ENCODE results near the gene VWF.

VWF gene

DNA sequence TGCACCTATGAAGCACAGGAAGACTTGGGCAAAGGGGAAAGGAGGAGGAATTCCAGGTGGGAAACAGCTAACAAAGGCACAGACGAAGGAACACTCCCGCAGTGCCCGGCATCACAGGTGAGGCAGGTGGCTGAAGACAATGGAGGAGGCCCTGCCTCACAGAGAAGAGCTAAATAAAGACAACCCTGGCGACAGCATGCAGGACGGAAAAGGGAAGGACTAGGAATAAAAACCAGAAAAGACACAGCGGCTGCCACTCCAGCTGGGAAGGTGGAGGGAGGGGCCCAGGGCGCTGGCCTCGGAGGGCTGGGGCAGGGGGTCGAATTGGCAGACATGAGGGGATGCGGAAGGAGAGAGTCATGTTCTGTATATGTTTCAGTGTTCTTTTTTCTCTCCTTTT, 136.4 kb downstream of the VWF start:
- DNase-seq = no peak

DNA sequence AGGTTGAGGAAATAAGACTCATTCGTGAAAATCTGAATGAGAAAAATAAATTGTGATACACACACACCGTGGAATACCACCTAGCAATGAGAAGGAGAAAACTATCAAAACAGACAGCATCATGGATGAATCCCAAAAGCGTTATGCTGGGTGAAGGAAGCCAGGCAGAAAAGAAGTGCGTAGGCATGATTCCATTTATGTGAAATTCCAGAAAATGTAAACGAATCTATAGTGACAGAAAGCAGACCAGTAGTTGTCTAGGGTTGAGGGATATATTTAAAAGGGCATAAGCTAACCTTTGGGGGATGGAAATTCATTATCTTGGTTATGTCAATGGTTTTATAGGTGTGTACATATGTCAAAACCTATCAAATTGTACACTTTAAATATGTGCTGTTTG, 136.9 kb downstream of the VWF start:
- DNase-seq = no peak

DNA sequence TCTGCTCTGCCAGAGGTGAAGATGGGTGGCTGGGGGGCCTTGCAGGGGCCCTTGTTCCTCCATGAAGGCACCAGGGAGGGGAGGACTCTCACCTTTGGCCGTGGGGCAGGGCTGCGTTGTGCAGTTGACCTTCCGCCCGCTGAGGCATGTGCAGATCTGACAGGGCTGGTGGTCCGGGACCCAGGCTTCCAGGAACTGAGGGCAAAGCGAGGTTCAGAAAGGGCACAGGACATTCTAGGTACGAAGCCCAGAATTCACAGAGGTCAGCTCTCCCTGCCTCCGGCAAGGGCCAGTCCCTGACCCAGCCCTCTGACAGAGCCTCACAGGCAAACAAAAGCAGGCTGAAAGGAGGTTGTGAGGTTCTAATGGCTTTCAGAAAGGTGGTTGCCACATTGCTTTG, 139.0 kb downstream of the VWF start:
- DNase-seq = no peak

DNA sequence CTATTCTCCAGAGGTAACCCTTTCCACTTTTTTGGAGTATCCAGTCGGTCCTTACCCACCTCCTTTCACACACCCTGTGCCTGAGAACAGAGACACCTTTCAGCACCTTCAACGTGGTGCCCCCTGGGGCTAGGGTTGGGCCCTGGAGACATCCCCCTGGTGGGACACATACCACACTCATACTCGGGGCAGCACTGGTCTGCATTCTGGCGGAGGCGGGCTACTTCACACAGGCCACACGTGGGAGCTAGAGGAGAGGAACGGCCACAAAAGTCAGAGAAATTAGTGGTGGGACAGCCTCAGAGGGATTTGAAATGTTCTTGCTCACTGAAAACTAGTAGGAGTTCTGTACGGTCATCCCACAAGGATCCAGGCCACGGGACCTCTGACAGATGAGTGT, 139.6 kb downstream of the VWF start:
- DNase-seq = no peak

DNA sequence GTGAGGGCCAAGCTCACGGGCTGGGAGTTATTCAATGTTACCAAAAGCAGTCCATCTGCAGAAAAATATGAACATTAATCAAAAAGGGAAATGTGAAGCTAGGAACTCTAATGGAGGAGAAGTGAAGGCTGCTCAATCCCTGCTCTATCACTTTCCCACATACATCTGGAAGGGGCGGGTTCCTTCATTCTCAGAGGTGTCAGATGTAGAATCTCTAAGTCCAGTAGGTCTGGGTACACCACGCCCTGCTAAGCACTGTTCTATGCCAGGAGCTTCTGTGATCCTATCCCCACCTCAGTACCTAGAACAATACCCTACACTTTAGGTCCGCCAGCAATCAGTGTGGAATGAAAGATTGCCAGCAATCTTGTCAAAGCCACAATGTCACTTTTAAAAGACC, 142.4 kb downstream of the VWF start:
- no peak for DNase-seq

DNA sequence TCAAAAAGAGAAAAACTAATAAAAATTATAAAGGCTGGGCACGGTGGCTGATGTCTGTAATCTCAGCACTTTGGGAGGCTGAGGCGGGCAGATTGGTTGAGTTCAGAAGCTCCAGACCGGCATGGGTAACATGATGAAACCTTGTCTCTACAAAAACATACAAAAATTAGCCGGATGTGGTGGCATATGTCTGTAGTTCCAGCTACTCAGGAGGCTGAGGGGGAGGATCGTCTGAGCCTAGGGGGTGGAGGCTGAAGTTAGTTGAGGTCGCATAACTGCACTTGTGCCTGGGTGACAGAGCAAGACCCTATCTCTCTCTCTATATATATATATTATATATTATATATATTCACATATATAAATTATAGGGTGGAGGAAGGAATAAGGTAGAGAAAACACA, 146.9 kb downstream of the VWF start:
- DNase-seq = no peak

DNA sequence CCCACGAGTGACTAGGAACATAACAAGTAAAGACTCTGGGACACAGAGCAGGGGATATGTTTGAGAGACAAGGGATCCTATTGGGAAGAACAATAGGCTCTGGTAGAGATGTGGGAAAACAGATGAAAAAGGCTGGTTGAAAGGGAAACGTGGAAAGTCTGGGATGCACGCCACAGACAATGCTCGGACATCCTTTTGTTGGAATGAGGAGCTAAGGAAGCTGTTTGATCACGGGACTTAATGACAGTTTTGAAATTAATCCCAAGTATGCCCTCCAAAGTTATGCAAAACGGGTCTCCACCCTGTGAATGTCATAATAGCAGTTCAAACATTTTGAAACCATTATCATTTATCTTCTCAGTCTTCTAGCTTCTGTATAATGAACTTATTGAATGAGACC, 147.8 kb downstream of the VWF start:
- no peak for DNase-seq

DNA sequence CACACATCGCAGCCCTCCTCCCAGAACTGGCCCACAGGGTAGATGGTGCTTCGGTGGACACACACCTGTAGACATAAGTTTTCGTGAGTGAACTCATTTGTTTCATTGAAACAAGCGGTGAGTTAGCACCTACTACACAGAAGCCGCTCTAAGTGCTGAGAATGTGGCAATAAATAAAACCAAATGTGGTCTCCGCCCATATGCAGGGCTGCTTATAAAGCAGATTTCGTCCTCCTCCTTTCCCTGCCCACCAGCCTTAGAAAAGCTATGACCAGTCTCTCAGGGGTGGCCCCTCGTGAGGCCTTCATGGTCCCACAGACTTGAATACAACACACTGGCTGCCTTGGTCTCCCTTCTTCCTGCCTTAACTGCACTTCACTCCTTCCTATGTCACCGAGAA, 148.3 kb downstream of the VWF start:
- no peak for DNase-seq

DNA sequence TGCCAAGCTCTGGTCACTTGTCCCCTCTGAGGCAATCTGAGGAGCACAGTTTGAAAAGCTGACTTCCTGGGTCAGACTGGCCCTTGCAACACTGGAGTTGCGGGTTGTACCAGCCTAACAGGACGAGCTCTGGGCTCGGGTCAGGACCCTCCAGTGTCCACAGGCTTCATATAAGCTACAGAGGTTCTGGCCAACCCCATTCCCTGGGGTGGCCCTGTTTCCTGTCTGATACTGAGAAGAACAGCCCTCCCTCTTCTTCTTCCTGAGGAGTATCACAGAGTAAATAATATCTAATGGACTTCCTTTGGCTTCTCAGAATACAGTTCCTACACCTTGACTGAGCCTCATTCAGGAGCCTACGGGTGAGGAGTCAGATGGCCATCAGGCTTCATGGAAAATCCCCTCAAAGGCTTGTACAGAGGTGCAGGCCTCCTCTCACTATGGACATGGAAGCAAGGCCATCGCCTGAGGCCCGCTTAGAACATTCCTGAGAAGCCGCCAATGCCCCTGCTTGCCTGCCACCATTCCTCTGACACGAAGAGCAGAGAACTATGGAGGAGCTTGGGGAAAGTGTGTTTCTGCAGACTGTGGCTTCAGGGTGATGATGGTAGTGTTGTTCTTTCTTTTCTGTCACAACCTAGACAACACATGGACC, 150.9 kb downstream of the VWF start:
- no peak for DNase-seq

DNA sequence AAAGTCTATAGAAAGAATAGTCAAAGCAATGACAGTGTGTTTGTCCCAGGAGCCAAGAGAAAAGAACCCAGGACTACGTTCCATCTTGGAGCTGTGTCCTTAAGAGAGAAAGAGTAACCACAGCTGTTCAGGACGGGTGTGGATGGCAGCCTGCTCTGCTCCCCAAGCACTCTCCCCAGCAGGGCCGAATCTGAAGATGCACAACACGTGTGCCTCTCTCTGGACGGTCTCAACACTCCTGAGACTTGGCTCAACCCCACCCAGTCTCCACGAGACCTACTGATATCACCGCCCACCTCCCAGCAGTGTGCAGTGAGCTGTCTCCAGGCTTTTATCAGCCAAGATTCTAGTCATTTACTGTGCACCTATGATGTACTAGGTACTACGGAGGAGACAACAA, 152.1 kb downstream of the VWF start:
- DNase-seq = no peak

DNA sequence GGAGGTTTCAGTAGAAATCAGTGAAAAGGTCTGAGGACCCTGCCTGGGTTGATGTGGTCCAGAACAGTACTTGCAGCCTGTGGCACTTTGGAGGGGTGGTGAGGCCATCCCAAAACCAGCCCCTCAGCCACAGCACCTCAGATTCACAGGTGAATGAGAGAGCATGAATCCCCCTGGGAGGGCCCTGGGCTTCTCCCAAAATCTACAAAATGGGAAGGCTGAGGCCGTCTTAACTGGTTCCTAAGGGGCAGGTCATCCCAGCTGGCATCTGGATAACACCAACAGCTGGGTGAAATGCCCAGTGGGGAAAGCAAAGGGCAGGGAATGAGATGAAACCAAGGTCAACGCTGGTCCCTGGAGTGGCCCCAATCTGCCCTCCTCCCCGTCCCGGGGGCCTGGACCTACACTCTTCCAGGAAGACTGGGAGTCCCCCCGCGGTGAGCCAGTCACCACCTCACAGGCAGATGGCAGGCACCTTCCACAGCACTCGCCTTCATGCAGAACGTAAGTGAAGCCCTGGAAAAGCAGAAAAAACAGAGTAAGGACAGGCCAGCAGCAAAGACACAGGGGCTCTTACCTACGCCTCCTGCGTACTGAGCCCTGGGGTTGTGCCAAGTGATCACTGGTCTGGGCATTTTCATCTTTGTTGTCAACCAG, 153.1 kb downstream of the VWF start:
- no peak for DNase-seq

DNA sequence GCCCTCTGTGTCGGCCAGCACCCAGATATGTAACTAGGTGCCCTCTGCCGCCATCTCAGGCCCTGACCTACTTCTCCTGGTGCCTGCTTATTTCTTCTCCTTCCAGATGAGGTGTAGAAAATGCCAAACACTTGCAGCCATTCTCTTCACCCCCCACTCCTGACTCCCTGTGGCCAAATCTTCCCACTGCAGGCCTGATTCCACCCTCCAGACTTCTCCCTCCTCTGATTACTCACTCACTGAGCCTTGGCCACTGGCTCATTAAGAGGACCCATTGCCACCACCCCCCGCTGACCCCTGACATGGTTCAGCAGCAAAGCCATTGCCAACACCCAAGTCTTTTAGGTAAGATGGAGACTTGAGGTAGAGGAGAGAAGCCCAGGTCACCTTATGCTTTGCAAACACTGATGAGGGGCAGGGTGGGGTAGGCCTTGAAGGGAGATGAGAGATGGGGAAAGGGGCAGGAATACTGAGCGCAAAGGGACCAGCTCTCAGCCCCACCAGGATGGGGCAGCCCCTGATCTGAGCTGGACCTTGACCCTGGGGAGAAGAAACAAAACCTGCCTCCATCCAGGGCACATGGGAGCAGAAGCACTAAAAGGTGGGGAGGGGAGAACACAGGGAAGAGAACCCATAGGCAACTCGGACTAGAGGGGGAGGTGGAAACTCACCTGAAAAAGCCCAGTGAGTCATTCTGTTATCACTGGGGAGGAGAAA, 154.3 kb downstream of the VWF start:
- no peak for DNase-seq

DNA sequence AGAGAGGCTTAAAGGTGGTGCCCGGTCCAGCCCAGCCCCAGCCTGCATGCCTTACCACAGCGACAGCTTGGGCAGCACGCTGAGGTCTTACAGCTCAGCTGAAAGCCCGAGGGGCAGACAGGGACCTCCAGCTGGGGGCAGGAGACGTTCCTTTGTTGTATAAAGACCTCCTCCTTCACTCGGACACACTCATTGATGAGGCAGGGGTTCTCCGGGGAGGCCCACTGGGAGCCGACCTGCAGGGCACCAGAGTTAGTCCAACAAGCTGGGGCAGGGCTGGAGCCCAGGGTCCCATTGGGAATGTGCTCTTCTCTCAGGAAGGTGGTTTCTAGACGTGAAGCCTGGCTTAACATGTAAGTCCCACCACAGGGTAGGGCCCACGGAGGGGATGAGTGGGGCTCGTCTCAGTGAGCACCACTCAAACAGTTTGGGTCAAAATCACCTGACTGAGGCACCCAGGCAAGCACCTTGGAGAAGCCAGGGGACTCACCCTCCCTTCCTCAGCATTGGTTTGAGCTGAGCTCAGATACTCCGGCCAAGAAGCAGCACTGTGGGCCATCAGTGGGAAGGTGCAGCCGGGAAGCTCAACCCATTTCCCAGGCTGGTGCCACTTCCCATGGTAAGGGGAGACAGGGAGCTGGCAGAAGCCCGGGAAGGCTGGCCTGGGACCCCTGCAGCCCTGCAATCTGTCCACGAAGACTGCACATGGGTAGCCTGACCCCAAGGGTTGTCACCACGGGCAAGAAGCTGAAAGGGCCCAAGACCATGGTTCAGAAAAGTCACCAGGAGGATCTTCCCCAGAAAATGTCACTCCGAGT, 155.1 kb downstream of the VWF start:
- DNase-seq = no peak

DNA sequence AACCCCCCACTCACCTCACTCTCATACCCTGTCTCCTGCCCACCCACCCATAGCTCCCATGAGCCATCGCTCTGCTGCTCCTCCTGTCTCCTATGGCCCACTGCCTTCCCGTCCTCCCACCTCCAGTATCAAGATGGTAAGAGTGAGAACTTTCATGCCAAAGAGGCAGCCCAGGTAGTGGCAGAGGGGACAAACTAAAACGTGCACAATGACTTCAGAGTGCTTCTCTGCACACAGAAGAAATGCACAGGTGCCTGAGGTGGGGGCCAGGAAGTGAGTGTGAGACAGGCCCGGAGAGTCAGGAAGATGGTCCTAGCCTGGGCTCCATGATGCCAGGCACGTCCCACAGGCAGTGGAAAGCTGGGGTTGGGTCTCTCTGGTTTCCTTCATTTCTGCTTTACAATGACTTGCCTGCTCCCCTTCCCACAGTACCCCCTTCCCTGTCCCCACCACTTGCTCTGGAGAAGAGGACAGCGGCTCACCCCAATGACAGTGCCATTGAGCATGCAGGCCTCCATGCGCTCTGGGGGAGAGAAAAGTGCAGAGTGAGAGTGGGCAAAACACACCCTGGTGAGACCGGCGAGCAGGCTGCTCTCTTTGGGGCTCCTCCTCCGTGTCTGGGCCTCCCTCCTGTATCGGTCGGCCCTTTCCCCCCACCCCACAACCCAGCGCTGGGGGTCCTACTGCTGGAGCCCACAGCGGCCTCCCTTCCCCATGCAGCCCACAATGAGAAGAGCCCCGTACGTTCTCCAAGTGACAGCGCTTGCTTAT, 156.6 kb downstream of the VWF start:
- DNase-seq = no peak

DNA sequence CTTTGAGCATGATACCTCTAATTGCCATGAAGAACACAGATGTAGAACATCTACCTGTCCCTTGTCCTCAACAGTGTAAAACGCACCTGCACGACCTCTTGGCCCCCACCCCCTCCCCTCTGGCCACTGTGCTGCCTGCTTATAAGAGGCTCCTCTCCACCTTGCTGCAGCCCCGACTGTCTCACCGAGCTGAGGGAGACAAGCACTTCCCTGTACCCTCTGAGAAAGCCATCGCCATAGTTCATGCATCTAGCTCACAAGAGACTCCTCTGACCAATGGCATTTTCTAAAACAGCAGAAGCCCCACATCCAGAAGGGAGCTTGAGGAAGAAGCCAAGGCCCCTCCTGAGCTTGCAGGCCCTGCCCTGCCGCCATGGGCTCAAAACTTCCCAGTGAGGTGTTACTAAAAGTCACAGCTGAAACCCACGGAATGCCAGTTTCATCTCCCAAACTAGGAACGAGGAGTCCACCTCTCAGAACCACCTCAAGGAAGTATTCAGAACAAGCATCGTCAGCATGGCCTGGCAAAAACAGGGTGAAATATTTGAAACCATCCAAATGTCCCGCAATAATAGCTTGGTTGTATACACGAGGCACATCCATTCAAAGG, 157.9 kb downstream of the VWF start:
- DNase-seq = no peak

DNA sequence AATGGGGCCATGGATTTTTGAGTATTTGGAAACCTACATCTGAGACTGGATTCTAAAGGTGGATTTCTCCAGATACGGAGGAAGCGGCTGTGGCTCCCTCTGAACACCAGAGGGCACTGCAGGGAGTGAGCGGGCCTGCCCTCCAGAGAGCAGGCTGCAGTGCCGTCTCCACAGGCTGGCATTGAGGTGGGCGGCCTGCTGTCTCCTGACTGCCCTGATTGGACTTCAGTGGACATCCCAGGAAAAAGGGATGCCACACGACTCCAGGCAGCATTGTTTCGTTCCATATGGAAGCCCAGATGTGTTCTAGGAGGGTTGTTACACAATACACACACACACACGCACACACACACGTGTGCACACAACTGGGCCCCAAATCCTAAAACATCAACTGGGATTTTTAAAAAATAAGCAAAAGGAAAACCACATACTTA, 158.5 kb downstream of the VWF start:
- DNase-seq = peak in 26 of 51 donors; percentile 2 to 59 (median 28)

DNA sequence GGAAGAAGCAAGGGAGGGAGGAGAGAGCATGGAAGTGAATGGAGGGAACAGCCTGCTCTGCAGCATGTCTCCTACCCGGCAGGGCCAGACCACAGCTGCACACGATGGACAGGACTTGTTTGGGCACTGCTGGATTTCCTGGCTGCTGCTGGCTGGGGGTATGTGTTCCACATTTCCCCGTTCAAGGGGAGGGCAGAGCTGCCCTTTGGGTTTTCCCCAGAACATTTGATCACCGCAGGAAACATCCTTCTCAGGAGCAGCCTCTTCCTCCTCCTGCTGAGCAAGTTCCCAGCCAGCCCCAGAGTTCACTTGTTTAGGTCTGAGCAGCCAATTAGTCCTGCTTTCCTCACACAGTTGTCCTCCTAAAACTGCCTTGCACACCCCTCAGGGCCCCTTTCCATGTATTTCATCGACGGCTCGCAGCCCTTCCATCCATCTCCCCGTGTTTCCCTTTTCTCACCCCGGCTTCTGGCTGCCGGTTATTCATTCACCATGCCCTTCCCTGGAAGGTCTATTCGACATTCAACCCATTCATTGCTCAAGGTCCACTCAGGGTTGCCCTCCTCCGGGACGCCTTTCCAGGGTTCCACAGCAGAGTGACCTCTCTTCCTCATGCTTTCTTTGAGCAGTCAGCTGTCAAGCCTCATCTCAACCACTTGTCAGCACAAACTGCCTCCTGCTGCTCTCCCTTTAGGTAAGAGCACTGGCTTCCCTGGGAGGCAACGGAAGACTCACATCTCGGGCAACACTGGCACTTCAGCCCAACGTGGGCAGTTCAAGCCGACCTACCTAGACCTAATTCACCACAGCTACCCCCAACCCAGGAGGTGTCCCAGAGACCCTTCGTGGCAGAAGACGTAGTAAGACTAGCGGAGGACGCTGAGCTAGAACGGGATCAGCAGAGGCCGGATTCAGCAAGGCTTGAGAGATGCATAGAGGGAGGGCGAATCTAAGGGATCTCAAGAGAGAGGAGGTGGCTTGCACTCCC, 159.3 kb downstream of the VWF start:
- DNase-seq = no peak

DNA sequence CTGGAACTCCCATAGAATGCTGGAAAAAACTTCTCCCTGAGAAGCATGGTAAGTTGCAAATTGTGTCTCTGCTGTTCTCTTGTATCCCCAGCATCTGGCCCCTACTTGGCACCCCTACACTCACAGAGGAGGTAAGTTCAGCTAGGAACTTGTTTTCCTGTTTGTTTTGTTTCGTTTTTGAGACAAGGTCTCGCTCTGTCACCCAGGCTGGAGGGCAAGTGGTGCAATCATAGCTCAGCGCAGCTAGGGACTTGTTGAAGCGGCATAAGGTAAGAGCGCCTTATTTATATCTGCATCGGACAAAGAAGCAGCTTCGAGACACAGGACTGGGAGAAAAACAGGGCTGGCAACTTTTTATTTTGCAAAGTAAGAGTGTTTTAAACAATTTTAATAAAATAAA, 161.0 kb downstream of the VWF start:
- no peak for DNase-seq

DNA sequence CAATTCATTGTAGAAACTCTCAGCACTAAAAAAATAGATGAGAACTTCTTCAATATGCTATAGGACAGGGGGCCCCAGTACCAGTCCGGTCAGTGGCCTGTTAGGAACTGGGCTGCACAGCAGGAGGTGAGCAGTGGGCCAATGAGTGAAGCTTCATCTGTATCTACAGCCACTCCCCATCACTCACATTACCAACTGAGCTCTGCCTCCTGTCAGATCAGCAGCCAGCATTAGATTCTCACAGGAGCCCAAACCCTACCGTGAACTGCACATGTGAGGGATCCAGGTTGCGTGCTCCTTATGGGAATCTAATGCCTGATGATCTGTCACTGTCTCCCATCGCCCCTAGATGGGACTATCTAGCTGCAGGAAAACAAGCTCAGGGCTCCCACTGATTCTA, 163.7 kb downstream of the VWF start:
- DNase-seq = no peak

DNA sequence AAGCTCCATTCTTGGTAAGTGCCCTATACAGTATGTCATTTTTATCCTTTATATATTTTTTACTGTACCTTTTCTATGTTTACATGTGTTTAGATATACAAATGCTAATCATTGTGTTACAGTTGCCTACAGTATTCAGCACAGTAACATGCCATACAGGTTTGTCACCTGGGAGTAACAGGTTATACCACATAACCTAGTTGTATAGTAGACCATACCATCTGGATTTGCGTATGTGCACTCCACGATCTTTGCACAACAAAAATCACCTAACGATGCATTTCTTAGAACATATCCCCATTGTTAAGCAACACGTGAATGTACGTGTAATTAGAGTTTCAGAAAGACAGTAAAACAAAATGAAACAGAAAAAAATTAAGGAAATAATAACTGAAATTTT, 167.5 kb downstream of the VWF start:
- DNase-seq = no peak

All from hypothalamus (tissue), 51 donors.